ENCODE data around the gene PNCK.
"Not testable (repeated sequence)": the region's sequence is repeated elsewhere in the genome, so short reads cannot be mapped to it uniquely, and the experiment has no call there.

PNCK gene

GRCh38 chrX:153673428-153674218 is at the start of gene PNCK:
Gene PNCK (minus strand): TSS chrX:153673813. CDS start chrX:153673076, 737 bp downstream.
- DNase-seq (ENCODE audit: low read depth in 3 of 3): no peak

GRCh38 chrX:153722704-153723350 is 49.2 kb upstream of the PNCK start:
- no peak for DNase-seq (ENCODE audit: low read depth in 3 of 3)

GRCh38 chrX:153719701-153720100 is 46.1 kb upstream of the PNCK start:
- DNase-seq (ENCODE audit: low read depth in 3 of 3): no peak

- DNase-seq (ENCODE audit: low read depth in 3 of 3): no peak
These were observed 45.6 kb upstream of the PNCK start for GRCh38 chrX:153719238-153719637.

- no peak for DNase-seq (ENCODE audit: low read depth in 3 of 3)
These were observed 43.8 kb upstream of the PNCK start for GRCh38 chrX:153717445-153717844.

- no peak for DNase-seq (ENCODE audit: low read depth in 3 of 3)
These were observed 40.6 kb upstream of the PNCK start for GRCh38 chrX:153714256-153714655.

GRCh38 chrX:153709726-153710674 is 36.4 kb upstream of the PNCK start:
- DNase-seq (ENCODE audit: low read depth in 3 of 3): no peak

GRCh38 chrX:153708415-153708814 is 34.8 kb upstream of the PNCK start:
- DNase-seq (ENCODE audit: low read depth in 3 of 3): peak in 1 of 3 experiments; percentile 41

GRCh38 chrX:153707406-153707805 is 33.8 kb upstream of the PNCK start:
- no peak for DNase-seq (ENCODE audit: low read depth in 3 of 3)

GRCh38 chrX:153706799-153707198 is 33.2 kb upstream of the PNCK start:
- DNase-seq (ENCODE audit: low read depth in 3 of 3): no peak

GRCh38 chrX:153705403-153706060 is 31.9 kb upstream of the PNCK start:
- DNase-seq (ENCODE audit: low read depth in 3 of 3): not testable (repeated sequence)

GRCh38 chrX:153704631-153705402 is 31.2 kb upstream of the PNCK start:
- DNase-seq (ENCODE audit: low read depth in 3 of 3): not testable (repeated sequence)

GRCh38 chrX:153704021-153704526 is 30.5 kb upstream of the PNCK start:
- no peak for DNase-seq (ENCODE audit: low read depth in 3 of 3)

- no peak for DNase-seq (ENCODE audit: low read depth in 3 of 3)
These were observed 29.4 kb upstream of the PNCK start for GRCh38 chrX:153703036-153703370.

- DNase-seq (ENCODE audit: low read depth in 3 of 3): no peak
These were observed 28.9 kb upstream of the PNCK start for GRCh38 chrX:153702336-153703035.

GRCh38 chrX:153701706-153702105 is 28.1 kb upstream of the PNCK start:
- no peak for DNase-seq (ENCODE audit: low read depth in 3 of 3)

GRCh38 chrX:153700967-153701366 is 27.4 kb upstream of the PNCK start:
- DNase-seq (ENCODE audit: low read depth in 3 of 3): no peak

GRCh38 chrX:153700376-153700945 is 26.8 kb upstream of the PNCK start:
- DNase-seq (ENCODE audit: low read depth in 3 of 3): no peak

- DNase-seq (ENCODE audit: low read depth in 3 of 3): not testable (repeated sequence)
These were observed 26.3 kb upstream of the PNCK start for GRCh38 chrX:153699784-153700371.
